ENCODE results near the gene C6orf141. TPM values are rescaled to one million over a fixed set of nuclear protein-coding genes. Genes with fewer than 3 reads are reported as not detected.

Gene C6orf141
- total RNA-seq, 1 experiment from 2014 or later, result 60.9 TPM

DNA sequence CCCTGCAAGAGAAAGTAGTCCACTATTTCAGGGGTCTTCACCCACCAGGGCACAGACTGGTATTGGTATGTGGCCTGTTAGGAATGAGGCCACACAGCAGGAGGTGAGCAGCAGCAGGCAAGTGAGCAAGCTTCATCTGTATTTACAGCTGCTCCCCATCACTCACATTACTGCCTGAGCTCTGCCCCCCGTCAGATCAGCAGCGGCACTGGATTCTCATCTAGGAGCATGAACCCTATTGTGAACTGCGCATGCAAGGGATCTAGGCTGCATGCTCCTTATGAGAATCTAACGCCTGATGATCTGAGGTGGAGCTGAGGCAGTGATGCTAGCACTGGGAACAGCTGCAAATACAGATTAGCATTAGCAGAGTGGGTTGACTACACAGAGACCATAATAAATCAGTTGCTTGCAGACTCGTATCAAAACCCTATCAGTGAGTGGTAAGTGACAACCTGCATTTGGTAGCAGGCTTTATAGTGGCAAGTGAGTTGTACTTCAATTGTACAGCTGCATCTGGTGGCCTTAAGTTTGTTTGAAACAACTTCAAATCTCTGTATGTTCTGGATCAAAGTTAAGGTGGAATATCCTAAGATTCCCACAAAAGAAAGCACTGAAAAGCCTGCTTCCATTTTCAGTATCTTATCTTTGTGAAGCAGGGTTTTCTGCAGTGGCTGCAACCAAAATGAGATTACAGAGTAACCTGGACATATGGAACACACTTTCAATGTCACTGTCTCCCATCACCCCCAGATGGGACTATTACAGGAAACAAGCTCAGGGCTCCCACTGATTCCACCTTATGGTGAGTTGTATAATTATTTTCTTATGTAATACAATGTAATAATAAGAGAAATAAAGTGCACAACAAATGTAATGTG is 12.8 kb downstream of the C6orf141 start:
- H3K36me3 Mint-ChIP-seq (ENCODE audit: insufficient read depth, unreplicated experiment), result peaks cover 8% of the 10 kb centered on the region
- DNase-seq, result no peak
- CTCF ChIA-PET, result no interaction called here
- intact Hi-C loops (cut with micrococcal nuclease; ENCODE audit: unreplicated experiment), result no loop called here
- no TSS peak for BruUV-seq (replicated peaks)
- no peak overlapping the region for H3K27ac Mint-ChIP-seq (ENCODE audit: unreplicated experiment)
- H3K4me3 Mint-ChIP-seq (ENCODE audit: low read depth, unreplicated experiment), result no peak overlapping the region
- H3K27me3 Mint-ChIP-seq (ENCODE audit: unreplicated experiment), result no peaks in the 10 kb centered on the region
- TF ChIP-seq CTCF (IDR thresholded peaks at IDR 0.05; ENCODE audit: unreplicated experiment), result no peak
- H3K9me3 Mint-ChIP-seq (ENCODE audit: low read depth, unreplicated experiment), result peaks cover 3% of the 10 kb centered on the region
- H3K4me1 Mint-ChIP-seq (ENCODE audit: low read depth, unreplicated experiment), result peaks cover 22% of the 10 kb centered on the region

- Mint-ChIP-seq H3K9me3 (ENCODE audit: low read depth, unreplicated experiment) (peaks cover 3% of the 10 kb centered on the region), H3K4me1 (ENCODE audit: low read depth, unreplicated experiment) (peaks cover 29% of the 10 kb centered on the region), H3K27me3 (ENCODE audit: unreplicated experiment) (no peaks in the 10 kb centered on the region), H3K27ac (ENCODE audit: unreplicated experiment) (no peak overlapping the region), H3K36me3 (ENCODE audit: insufficient read depth, unreplicated experiment) (peaks cover 6% of the 10 kb centered on the region), H3K4me3 (ENCODE audit: low read depth, unreplicated experiment) (no peak overlapping the region)
- CTCF ChIA-PET, result no interaction called here
- no TSS peak for BruUV-seq (replicated peaks)
- DNase-seq, result no peak
- intact Hi-C loops (cut with micrococcal nuclease; ENCODE audit: unreplicated experiment), result no loop called here
- TF ChIP-seq CTCF (IDR thresholded peaks at IDR 0.05; ENCODE audit: unreplicated experiment), result no peak
Observed at GRCh38 chr6:49564552-49564951, 14.1 kb downstream of the C6orf141 start.

DNA sequence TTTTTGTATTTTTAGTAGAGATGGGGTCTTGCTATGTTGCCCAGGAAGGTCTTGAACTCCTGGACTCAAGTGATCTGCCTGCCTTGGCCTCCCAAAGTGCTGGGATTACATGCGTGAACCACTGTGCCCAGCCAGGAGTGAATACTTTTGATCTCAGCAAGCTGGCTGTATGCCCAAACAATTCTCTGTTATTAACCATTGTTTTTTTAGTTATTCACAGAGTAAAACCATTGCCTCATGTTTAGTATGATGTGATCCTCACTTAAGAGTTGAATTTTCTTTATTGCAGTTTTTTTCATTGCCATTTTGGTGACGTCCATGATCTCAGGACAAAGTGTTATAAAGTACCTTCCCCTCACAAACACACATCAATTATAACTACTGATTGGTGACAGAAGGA is 14.8 kb downstream of the C6orf141 start:
- peaks cover 6% of the 10 kb centered on the region for H3K36me3 Mint-ChIP-seq (ENCODE audit: insufficient read depth, unreplicated experiment)
- H3K4me1 Mint-ChIP-seq (ENCODE audit: low read depth, unreplicated experiment), result peaks cover 36% of the 10 kb centered on the region
- peak overlapping the region; percentile 57 for H3K27ac Mint-ChIP-seq (ENCODE audit: unreplicated experiment)
- peaks cover 3% of the 10 kb centered on the region for H3K9me3 Mint-ChIP-seq (ENCODE audit: low read depth, unreplicated experiment)
- H3K4me3 Mint-ChIP-seq (ENCODE audit: low read depth, unreplicated experiment), result no peak overlapping the region
- no peak for TF ChIP-seq CTCF (IDR thresholded peaks at IDR 0.05; ENCODE audit: unreplicated experiment)
- no peak for DNase-seq
- CTCF ChIA-PET, result interaction anchor here (1.4 kb wide), 1 partner anchor 12 kb away, joined by 9 read pairs; no protein-coding TSS in a partner anchor
- H3K27me3 Mint-ChIP-seq (ENCODE audit: unreplicated experiment), result no peaks in the 10 kb centered on the region
- intact Hi-C loops (cut with micrococcal nuclease; ENCODE audit: unreplicated experiment), result no loop called here
- no TSS peak for BruUV-seq (replicated peaks)

DNA sequence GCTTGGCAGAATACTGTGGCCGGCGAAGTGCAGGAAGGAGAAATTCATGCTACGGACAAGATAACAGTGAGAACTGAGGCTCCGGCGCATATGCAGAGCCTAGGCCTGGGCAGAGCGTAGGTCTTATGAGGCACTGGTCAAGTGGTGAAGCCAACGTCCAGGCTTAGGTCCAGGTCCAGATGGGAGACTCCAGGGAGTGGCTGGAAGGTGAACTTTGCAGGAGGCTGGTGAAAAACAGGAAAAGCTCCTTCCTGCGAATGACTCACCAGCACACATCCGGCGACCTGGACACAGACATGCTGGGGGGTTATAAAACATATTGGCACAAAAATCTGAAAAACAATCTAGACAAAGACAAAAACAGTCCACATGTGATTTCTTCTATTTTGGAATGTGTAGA is 15.4 kb downstream of the C6orf141 start:
- intact Hi-C loops (cut with micrococcal nuclease; ENCODE audit: unreplicated experiment), result no loop called here

More for the DNA sequence above, 15.4 kb downstream of the C6orf141 start:
- no TSS peak for BruUV-seq (replicated peaks)
- Mint-ChIP-seq H3K27me3 (ENCODE audit: unreplicated experiment) (no peaks in the 10 kb centered on the region), H3K36me3 (ENCODE audit: insufficient read depth, unreplicated experiment) (peaks cover 3% of the 10 kb centered on the region), H3K4me1 (ENCODE audit: low read depth, unreplicated experiment) (peaks cover 42% of the 10 kb centered on the region), H3K27ac (ENCODE audit: unreplicated experiment) (peak overlapping the region; percentile 57), H3K4me3 (ENCODE audit: low read depth, unreplicated experiment) (no peak overlapping the region), H3K9me3 (ENCODE audit: low read depth, unreplicated experiment) (peaks cover 3% of the 10 kb centered on the region)
- DNase-seq, result peak; percentile 53
- CTCF ChIA-PET, result interaction anchor here (1.4 to 1.7 kb wide), 2 partner anchors 12 to 16 kb away, joined by 4 to 9 read pairs; partner anchors contain the start of gene C6orf141
- no peak for TF ChIP-seq CTCF (IDR thresholded peaks at IDR 0.05; ENCODE audit: unreplicated experiment)

Data from Calu3 (cell line).